GM12892 (cell line): Measurements from ENCODE around the gene SPESP1.
"Not testable (repeated sequence)": the region's sequence is repeated elsewhere in the genome, so short reads cannot be mapped to it uniquely, and the experiment has no call there.

Source experiments
- DNase-seq: peaks from one replicate; pipeline ENCODE4 v3.0.0; 2011; ENCODE audit not compliant: insufficient read length
- FAIRE-seq: peaks from 2 replicates; lab custom pipeline; 2011; peaks lifted over from hg19 to GRCh38; lab: Jason Lieb, UNC
- POLR2A ChIP-seq: IDR thresholded peaks from 2 replicates; pipeline ENCODE4 v1.6.1; 2011; ENCODE audit warnings: low read depth, low read length, control low read depth
- POLR2AphosphoS5 ChIP-seq: IDR thresholded peaks from 2 replicates; pipeline ENCODE4 v1.6.1; 2011; ENCODE audit warnings: low read depth, low read length, control low read depth
- TAF1 ChIP-seq: IDR thresholded peaks from 2 replicates; pipeline ENCODE4 v1.6.1; 2011; ENCODE audit warnings: low read depth, mild to moderate bottlenecking, control low read depth, low read length, borderline replicate concordance

The SPESP1 gene

GRCh38 chr15:68966996-68967395 is 36.7 kb downstream of the SPESP1 start:
- TF ChIP-seq POLR2AphosphoS5 (no peak), TAF1 (no peak), POLR2A (no peak)
- no peak for FAIRE-seq
- no peak for DNase-seq

DNA sequence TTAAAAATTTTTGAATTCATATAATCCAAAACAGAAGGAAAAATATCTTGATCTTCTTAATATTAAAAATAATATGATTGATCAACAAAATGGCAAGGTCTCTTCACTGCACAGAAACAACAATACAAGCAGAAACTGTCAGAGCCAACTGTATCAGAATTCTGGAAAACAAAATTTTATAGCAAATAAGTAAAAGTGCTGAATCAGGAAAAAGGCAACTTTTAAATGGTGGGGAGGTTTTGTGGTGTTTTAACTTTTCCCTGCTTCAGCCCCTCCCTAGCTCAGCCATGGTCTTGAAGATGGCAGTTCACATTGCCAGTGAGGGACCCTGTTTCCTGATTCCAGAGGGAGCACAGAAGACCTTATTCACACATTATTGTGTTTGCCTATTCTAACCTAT is 37.6 kb downstream of the SPESP1 start:
- DNase-seq (no peak), FAIRE-seq (no peak)
- TF ChIP-seq POLR2AphosphoS5 (no peak), TAF1 (no peak)

- TF ChIP-seq TAF1 (no peak), POLR2AphosphoS5 (no peak), POLR2A (no peak)
- FAIRE-seq = no peak
- DNase-seq = no peak
Measured at GRCh38 chr15:68969298-68969697, 39.0 kb downstream of the SPESP1 start.

DNA sequence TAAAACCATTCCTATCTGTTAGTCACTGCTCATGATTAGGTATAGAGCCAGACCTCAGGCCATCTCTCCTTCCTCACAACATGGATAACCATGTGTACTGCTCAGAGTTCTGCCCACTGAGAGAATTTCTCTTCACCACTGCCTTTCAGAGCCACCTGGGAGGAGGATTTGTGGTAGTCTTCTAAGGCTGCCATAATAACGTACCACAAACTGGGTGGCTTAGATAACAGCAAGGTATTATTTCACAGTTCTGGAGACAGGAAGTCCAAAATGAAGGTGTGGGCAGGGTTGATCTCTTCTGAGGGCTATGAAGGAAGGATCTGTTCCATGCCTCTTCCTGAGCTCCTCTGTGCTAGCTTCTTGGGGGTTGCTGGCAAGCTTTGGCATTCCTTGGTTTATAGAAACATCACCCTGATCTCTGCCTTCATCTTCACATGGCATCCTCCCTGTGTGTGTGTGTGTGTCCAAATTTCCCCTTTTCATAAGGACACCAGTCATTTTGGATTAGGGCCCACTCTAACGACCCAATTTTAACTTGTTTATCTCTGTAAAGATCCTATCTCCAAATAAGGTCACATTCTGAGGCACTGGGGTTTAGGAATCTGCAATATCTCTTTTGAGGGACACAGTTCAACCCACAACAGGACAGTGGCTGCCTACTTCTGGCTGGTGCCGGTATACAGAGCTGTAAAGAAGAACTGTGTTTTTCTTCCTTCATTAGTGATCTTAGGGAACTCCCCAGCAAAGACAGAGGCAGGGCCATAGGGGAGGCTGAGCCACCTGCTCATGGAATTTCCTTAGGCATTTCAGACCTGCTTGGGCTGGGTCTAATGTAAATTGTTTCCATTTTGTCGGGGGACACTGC is 42.1 kb downstream of the SPESP1 start:
- no peak for TF ChIP-seq TAF1
- no peak for TF ChIP-seq POLR2A
- DNase-seq (no peak), FAIRE-seq (no peak)

GRCh38 chr15:68975651-68976160 is 45.4 kb downstream of the SPESP1 start:
- DNase-seq, FAIRE-seq: not testable (repeated sequence)

DNA sequence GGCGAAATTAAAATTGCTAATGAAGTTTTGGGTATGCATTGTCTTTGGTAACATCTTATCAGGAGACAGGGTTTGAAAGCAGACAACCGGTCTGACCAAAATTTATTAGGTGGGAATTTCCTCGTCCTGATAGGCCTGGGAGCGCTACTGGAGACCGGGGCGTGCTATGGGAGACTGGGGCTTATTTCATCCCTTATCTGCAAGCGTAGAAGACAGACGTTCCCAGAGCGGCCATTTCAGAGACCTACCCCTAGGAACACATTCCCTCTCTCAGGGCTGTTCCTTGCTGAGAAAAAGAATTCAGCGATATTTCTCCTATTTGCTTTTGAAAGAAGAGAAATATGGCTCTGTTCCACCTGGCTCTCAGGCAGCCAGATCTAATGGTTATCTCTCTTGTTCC is 47.1 kb downstream of the SPESP1 start:
- not testable (repeated sequence) for DNase-seq, FAIRE-seq

DNA sequence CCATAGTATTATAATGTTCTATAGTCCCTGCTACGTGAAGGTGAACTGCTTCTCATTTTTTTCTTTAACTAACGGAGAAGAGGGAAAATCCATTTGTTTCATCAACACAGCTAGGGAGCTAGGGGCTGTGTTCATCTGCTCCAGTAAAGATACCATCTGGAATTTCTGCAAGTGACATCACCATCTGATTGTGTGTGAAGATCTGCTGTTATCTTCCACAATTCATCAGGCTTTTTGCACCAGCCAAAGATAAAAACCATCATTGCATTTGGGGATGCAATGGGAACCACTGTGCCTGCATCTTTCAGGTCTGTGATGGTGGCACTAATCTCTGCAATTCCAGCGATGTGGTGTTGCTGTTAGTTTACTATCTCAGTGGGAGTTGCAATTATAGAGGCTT is 48.7 kb downstream of the SPESP1 start:
- FAIRE-seq (no peak), DNase-seq (no peak)
- TF ChIP-seq TAF1 = no peak
- no peak for TF ChIP-seq POLR2A
- TF ChIP-seq POLR2AphosphoS5 = no peak

DNA sequence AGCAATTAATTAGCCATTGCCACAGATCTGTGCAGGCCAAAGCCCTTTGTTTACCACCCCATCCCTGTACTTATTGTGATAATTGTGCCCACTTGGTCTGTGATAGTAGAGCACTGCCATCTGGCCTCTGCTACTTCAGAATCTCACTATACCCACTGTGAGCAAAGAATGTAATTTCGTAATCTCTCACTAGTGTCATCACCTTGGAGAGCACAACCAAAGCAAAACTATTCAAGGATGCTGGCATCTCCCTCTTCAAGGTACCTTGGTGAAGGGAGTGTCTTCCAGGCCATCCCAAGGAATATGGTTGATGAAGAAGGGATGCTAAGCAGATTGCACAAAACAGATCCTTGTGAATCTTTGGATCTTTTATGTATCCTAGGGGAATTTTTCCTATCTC is 49.5 kb downstream of the SPESP1 start:
- no peak for DNase-seq
- FAIRE-seq = no peak
- TF ChIP-seq POLR2AphosphoS5 = no peak
- no peak for TF ChIP-seq TAF1
- TF ChIP-seq POLR2A = no peak

GRCh38 chr15:68980786-68981185 is 50.5 kb downstream of the SPESP1 start:
- DNase-seq = no peak
- no peak for TF ChIP-seq POLR2A
- TF ChIP-seq TAF1 = no peak
- no peak for TF ChIP-seq POLR2AphosphoS5
- FAIRE-seq = no peak

DNA sequence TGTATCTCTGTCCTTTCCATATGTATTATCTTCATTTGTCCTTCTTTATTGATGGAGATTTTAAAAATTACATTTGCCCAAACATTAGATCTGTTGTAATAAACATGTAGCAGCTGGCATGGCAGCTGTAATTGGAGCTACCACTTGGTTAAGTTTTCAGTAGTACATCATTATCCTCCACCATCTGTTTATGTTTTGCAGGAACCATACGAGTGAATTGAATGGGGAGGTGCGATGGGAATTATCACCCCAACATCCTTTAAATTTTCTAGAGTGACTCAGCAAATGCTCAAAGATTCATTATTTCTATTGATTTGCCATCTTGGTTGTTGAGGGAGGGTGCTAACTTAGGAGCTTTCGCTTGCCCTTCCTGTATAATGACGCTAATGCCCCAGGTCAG is 51.6 kb downstream of the SPESP1 start:
- DNase-seq = no peak

GRCh38 chr15:68982976-68983563 is 52.7 kb downstream of the SPESP1 start:
- TF ChIP-seq TAF1 (no peak), POLR2AphosphoS5 (no peak), POLR2A (no peak)
- DNase-seq (no peak), FAIRE-seq (no peak)

More for the DNA sequence above, 51.6 kb downstream of the SPESP1 start:
- TF ChIP-seq TAF1 (no peak), POLR2AphosphoS5 (no peak), POLR2A (no peak)
- no peak for FAIRE-seq

GRCh38 chr15:68983961-68984481 is 53.7 kb downstream of the SPESP1 start:
- DNase-seq (no peak), FAIRE-seq (no peak)
- TF ChIP-seq POLR2AphosphoS5 = no peak
- TF ChIP-seq TAF1 = no peak
- TF ChIP-seq POLR2A = no peak
